ENCODE results near the gene UQCC5. TPM values are rescaled to one million over a fixed set of nuclear protein-coding genes. Genes with fewer than 3 reads are reported as not detected.

The UQCC5 gene
- total RNA-seq, 4 donors from 2014 or later: 1.7 to 7.7 (median 4.1) TPM

DNA sequence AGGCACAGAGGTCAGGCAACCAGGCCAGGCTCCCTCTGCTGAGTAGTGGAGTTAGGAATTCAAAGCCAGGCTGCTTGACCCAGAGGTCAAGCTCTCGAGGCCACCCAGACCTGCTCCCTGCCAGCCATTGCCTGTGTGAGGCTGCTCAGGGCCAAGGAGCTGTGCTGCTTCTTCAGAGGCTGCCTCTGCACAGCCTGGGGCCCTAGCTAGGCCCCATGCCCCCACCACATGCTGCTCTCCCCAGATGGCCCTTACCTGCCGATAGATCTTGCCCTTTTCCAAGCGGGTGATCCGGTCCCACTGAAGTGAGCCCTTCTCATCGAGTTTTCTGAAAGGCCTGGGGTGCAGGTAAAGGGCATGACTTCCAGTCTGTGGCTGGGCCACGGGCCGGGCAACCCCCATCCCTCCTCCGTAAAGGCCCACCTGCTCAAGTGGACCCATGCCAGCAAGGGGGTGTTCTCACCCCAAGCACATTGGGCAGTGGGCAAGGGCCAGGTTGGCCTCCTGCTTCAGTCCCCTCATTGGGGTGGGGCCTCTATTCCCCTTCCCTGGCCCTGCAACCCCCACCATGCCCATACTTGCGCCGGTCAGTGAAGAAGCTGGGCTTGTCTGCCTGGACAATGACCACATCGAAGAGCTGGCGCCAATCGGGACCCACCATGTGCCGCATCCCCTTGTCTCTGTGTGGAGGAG, 9.2 kb upstream of the UQCC5 start:
- Histone ChIP-seq H3K9me3 (no peaks in the 10 kb centered on the region), H3K27me3 (no peaks in the 10 kb centered on the region), H3K27ac (no peak overlapping the region), H3K4me1 (peaks cover 0 to 2% (median under 1%) of the 10 kb centered on the region in 4 donors), H3K4me3 (no peak overlapping the region), H3K36me3 (peaks cover 0 to 7% (median 0%) of the 10 kb centered on the region in 3 donors)
- TF ChIP-seq POLR2A (IDR thresholded peaks at IDR 0.05): no peak
- TF ChIP-seq, protein P1, sequence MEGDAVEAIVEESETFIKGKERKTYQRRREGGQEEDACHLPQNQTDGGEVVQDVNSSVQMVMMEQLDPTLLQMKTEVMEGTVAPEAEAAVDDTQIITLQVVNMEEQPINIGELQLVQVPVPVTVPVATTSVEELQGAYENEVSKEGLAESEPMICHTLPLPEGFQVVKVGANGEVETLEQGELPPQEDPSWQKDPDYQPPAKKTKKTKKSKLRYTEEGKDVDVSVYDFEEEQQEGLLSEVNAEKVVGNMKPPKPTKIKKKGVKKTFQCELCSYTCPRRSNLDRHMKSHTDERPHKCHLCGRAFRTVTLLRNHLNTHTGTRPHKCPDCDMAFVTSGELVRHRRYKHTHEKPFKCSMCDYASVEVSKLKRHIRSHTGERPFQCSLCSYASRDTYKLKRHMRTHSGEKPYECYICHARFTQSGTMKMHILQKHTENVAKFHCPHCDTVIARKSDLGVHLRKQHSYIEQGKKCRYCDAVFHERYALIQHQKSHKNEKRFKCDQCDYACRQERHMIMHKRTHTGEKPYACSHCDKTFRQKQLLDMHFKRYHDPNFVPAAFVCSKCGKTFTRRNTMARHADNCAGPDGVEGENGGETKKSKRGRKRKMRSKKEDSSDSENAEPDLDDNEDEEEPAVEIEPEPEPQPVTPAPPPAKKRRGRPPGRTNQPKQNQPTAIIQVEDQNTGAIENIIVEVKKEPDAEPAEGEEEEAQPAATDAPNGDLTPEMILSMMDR (IDR thresholded peaks at IDR 0.05): no peak
- peak in 2 of 3 donors; percentile 32 to 41 for DNase-seq

- DNase-seq: peak in 2 of 3 donors; percentile 38 to 44
- TF ChIP-seq POLR2A (IDR thresholded peaks at IDR 0.05): no peak
- TF ChIP-seq, protein P1 (IDR thresholded peaks at IDR 0.05): no peak
- peaks cover 0 to 7% (median 0%) of the 10 kb centered on the region in 3 donors for H3K36me3 ChIP-seq
- no peaks in the 10 kb centered on the region for H3K27me3 ChIP-seq
- peaks cover 0 to 10% (median 6%) of the 10 kb centered on the region in 4 donors for H3K4me1 ChIP-seq
- H3K4me3 ChIP-seq: no peak overlapping the region
- no peak overlapping the region for H3K27ac ChIP-seq
- H3K9me3 ChIP-seq: no peaks in the 10 kb centered on the region
Observed at GRCh38 chr3:52527732-52528585, 8.4 kb upstream of the UQCC5 start.

- DNase-seq: peak in 2 of 3 donors; percentile 43 to 45
- Histone ChIP-seq H3K4me3 (no peak overlapping the region), H3K27me3 (no peaks in the 10 kb centered on the region), H3K4me1 (peaks cover 0 to 13% (median 8%) of the 10 kb centered on the region in 4 donors), H3K27ac (no peak overlapping the region), H3K36me3 (peaks cover 0 to 7% (median 0%) of the 10 kb centered on the region in 3 donors), H3K9me3 (no peaks in the 10 kb centered on the region)
- TF ChIP-seq, protein P1 (IDR thresholded peaks at IDR 0.05): no peak
- TF ChIP-seq POLR2A (IDR thresholded peaks at IDR 0.05): no peak
Observed at GRCh38 chr3:52528586-52529375, 7.6 kb upstream of the UQCC5 start.

DNA sequence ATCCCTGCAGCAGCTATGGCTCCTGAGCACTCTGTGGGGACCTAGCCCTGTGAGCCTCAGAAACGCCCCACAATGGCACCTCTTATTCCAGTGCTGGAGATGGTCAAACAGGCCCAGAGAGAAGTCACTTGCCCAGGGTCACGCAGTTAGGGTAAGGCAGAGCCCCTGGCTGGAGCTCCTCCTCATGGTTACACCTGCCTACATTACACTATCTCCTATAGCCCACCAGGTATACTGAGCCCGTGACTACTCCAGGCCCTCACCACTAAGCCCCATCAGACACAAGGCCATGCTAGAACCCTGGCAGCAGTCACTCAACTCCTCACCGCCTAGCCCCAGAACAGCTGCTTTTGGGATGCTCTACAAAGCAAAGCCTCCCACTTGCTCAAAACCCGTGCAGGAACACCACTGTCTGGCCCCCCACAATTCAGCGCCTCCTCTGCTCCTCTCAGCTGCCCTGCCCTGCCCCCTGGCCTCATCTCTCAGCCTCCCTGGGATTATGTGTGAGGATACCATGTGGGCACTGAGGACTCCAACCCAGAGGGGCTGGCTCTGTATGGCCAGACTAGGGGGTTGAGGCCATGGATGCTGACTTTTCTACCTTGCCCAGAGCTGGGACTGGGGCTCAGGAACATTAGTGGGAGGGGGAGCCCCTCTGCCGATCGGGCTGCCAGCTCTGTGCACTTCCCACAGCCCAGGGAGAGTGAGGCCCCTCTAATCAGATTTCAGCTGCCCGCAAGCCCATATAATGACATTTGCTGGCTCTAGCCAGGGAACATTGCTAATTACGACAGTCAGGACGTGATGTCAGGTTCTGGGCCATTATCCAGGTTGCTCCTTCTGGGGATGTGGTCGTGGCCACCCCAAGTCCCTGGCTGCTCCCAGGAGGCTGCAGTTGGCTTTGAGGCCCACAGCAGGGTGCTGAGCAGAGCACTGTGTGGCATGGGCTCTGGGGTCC, 6.8 kb upstream of the UQCC5 start:
- H3K27me3 ChIP-seq: no peaks in the 10 kb centered on the region
- H3K27ac ChIP-seq: no peak overlapping the region
- H3K36me3 ChIP-seq: peaks cover 0 to 7% (median 0%) of the 10 kb centered on the region in 3 donors
- peaks cover 0 to 18% (median 10%) of the 10 kb centered on the region in 4 donors for H3K4me1 ChIP-seq
- peak in 2 of 3 donors; percentile 37 to 44 for DNase-seq
- H3K4me3 ChIP-seq: no peak overlapping the region
- no peak for TF ChIP-seq POLR2A (IDR thresholded peaks at IDR 0.05)
- TF ChIP-seq, protein P1 (IDR thresholded peaks at IDR 0.05): no peak
- no peaks in the 10 kb centered on the region for H3K9me3 ChIP-seq

Data from Peyer's patch (tissue), 4 donors.